Stimulated activated CD8-positive, alpha-beta memory T cell treated with anti-CD3 and anti-CD28 coated beads, Interleukin-2, amount 100 ng/mL, for 48 hours (primary cell): ENCODE measurements around the gene MRPL2.
A peak's percentile ranks its signal among the peaks of the same experiment; 100 is the strongest.

Source experiments
- DNase-seq, 2 donors: peaks; one replicate each; pipeline ENCODE4 v3.0.0-alpha.2; 2020; ENCODE audit warnings: low read depth in 2 of 2

The MRPL2 gene

GRCh38 chr6:43021270-43022047, 37.8 kb downstream of the MRPL2 start, which contains the start of gene RRP36:
Gene RRP36 (plus strand): TSS chr6:43021623. CDS start chr6:43021655, 32 bp downstream.
- DNase-seq = peak; percentile 67 to 68

GRCh38 chr6:43020847-43021246, 38.4 kb downstream of the MRPL2 start:
- no peak for DNase-seq

- no peak for DNase-seq
Measured at GRCh38 chr6:43020052-43020705, 39.1 kb downstream of the MRPL2 start.

- no peak for DNase-seq
Measured at GRCh38 chr6:43019152-43019551, 40.1 kb downstream of the MRPL2 start.

- DNase-seq = no peak
Measured at GRCh38 chr6:43016943-43017334, 42.3 kb downstream of the MRPL2 start.

- no peak for DNase-seq
Measured at GRCh38 chr6:43016176-43016942, 42.9 kb downstream of the MRPL2 start.

- no peak for DNase-seq
Measured at GRCh38 chr6:43014434-43014909, 44.8 kb downstream of the MRPL2 start.

GRCh38 chr6:43013843-43014433, 45.3 kb downstream of the MRPL2 start, which contains the start of the genes KLHDC3 and MEA1:
Gene KLHDC3 (plus strand): TSS chr6:43014249. CDS start chr6:43017193, 2,944 bp downstream.
Gene MEA1 (minus strand): TSS chr6:43013946. CDS start chr6:43013813, 133 bp downstream.
- peak; percentile 97 to 98 for DNase-seq

GRCh38 chr6:43013097-43013842, 46.0 kb downstream of the MRPL2 start:
- DNase-seq = no peak

- no peak for DNase-seq
Measured at GRCh38 chr6:43012364-43012763, 46.9 kb downstream of the MRPL2 start.

GRCh38 chr6:43011207-43011606, 48.0 kb downstream of the MRPL2 start:
- DNase-seq = no peak

GRCh38 chr6:43009124-43009523, 50.1 kb downstream of the MRPL2 start:
- DNase-seq = no peak

GRCh38 chr6:43007126-43007525, 52.1 kb downstream of the MRPL2 start:
- DNase-seq = no peak

GRCh38 chr6:43006251-43006650, 53.0 kb downstream of the MRPL2 start:
- no peak for DNase-seq

- DNase-seq = no peak
Measured at GRCh38 chr6:43005844-43006243, 53.4 kb downstream of the MRPL2 start.
